Middle frontal gyrus (tissue), 1 donor: ENCODE data around the gene GPR55.

ENCODE experiments used
- DNase-seq: peaks from one replicate; pipeline ENCODE4 v3.0.0-alpha.2; 2015; ENCODE audit warnings: low spot score; ENCODE audit errors: extremely low spot score

Gene GPR55

GRCh38 chr2:230935130-230935430 lies 10.0 kb upstream of the GPR55 start:
- DNase-seq, result no peak

GRCh38 chr2:230934231-230935129 lies 9.4 kb upstream of the GPR55 start:
- no peak for DNase-seq

- DNase-seq, result no peak
Observed at GRCh38 chr2:230933521-230934180, 8.6 kb upstream of the GPR55 start.

- DNase-seq, result no peak
Observed at GRCh38 chr2:230932556-230933511, 7.8 kb upstream of the GPR55 start.

GRCh38 chr2:230931556-230932231 lies 6.7 kb upstream of the GPR55 start:
- DNase-seq, result no peak

- no peak for DNase-seq
Observed at GRCh38 chr2:230930928-230931555, 6.0 kb upstream of the GPR55 start.

GRCh38 chr2:230930149-230930780 lies 5.2 kb upstream of the GPR55 start:
- DNase-seq, result no peak

- DNase-seq, result no peak
Observed at GRCh38 chr2:230929381-230930148, 4.5 kb upstream of the GPR55 start.

GRCh38 chr2:230928701-230929380 lies 3.8 kb upstream of the GPR55 start:
- no peak for DNase-seq

- no peak for DNase-seq
Observed at GRCh38 chr2:230927711-230928341, 2.8 kb upstream of the GPR55 start.

GRCh38 chr2:230925879-230926765 lies 1.1 kb upstream of the GPR55 start:
- no peak for DNase-seq

GRCh38 chr2:230925443-230925878 lies 419 bp upstream of the GPR55 start:
- DNase-seq, result no peak

GRCh38 chr2:230924092-230924469 lies 961 bp downstream of the GPR55 start:
- no peak for DNase-seq

GRCh38 chr2:230922951-230923717 lies 1.9 kb downstream of the GPR55 start:
- DNase-seq, result no peak

GRCh38 chr2:230921806-230922595 lies 3.0 kb downstream of the GPR55 start:
- DNase-seq, result no peak

GRCh38 chr2:230920167-230920566 lies 4.9 kb downstream of the GPR55 start:
- DNase-seq, result no peak
